H9 (cell line): ENCODE data around the gene PCDHGA9. TPM values are rescaled to one million over a fixed set of nuclear protein-coding genes. Genes with fewer than 3 reads are reported as not detected.
"Not testable (repeated sequence)": the region's sequence is repeated elsewhere in the genome, so short reads cannot be mapped to it uniquely, and the experiment has no call there.

ENCODE experiments used
- DNase-seq: peaks from one replicate; pipeline ENCODE4 v3.0.0-alpha.2; 2017
- H2AFZ ChIP-seq: one replicate; pipeline ENCODE4 v1.6.1; 2013; ENCODE audit warnings: mild to moderate bottlenecking, low read length, control low read depth, moderate library complexity
- H2AK5ac ChIP-seq: 2 replicates; pipeline ENCODE4 v1.6.1; 2013; ENCODE audit warnings: low read length, control low read depth, mixed read lengths; ENCODE audit not compliant: insufficient read length
- H2BK120ac ChIP-seq: one replicate; pipeline ENCODE4 v1.6.1; 2013; ENCODE audit warnings: low read depth, mild to moderate bottlenecking, low read length, control low read depth, inconsistent platforms; ENCODE audit not compliant: poor library complexity, severe bottlenecking
- H2BK12ac ChIP-seq: 2 replicates; pipeline ENCODE4 v1.6.1; 2013; ENCODE audit warnings: low read length, control low read depth, mixed read lengths, low read depth; ENCODE audit not compliant: insufficient read length
- H2BK15ac ChIP-seq: 2 replicates; pipeline ENCODE4 v1.6.1; 2013; ENCODE audit warnings: low read depth, low read length, control low read depth
- H2BK20ac ChIP-seq: one replicate; pipeline ENCODE4 v1.6.1; 2013; ENCODE audit warnings: low read depth, mild to moderate bottlenecking, low read length, control low read depth, inconsistent platforms; ENCODE audit not compliant: poor library complexity, severe bottlenecking
- H2BK5ac ChIP-seq: 2 replicates; pipeline ENCODE4 v1.6.1; 2013; ENCODE audit warnings: low read length, control low read depth, mixed read lengths; ENCODE audit not compliant: insufficient read length
- H3K14ac ChIP-seq: 2 replicates; pipeline ENCODE4 v1.6.1; 2013; ENCODE audit warnings: low read length, control low read depth; ENCODE audit not compliant: insufficient read depth
- H3K18ac ChIP-seq: 2 replicates; pipeline ENCODE4 v1.6.1; 2013; ENCODE audit warnings: low read depth, mild to moderate bottlenecking, mixed read lengths, low read length, control low read depth; ENCODE audit not compliant: insufficient read length
- H3K23ac ChIP-seq: 2 replicates; pipeline ENCODE4 v1.6.1; 2013; ENCODE audit warnings: low read length, control low read depth, mixed read lengths, low read depth; ENCODE audit not compliant: insufficient read length
- H3K23me2 ChIP-seq: 2 replicates; pipeline ENCODE4 v1.6.1; 2013; ENCODE audit warnings: low read depth, mild to moderate bottlenecking, mixed read lengths, low read length, control low read depth; ENCODE audit not compliant: insufficient read length, poor library complexity, severe bottlenecking
- H3K27ac ChIP-seq: 2 replicates; pipeline ENCODE4 v1.5.1; 2013; ENCODE audit warnings: low read length, control low read depth, mixed read lengths, low read depth; ENCODE audit not compliant: insufficient read length
- H3K27me3 ChIP-seq: 2 replicates; pipeline ENCODE4 v1.6.1; 2013; ENCODE audit warnings: low read length, control low read depth, inconsistent platforms; ENCODE audit not compliant: insufficient read depth
- H3K4ac ChIP-seq: 2 replicates; pipeline ENCODE4 v1.6.1; 2013; ENCODE audit warnings: low read depth, mild to moderate bottlenecking, control low read depth, inconsistent platforms, low read length, moderate library complexity
- H3K4me1 ChIP-seq: 2 replicates; pipeline ENCODE4 v1.6.1; 2013; ENCODE audit warnings: low read length, control low read depth, inconsistent platforms; ENCODE audit not compliant: insufficient read depth
- H3K4me2 ChIP-seq: 2 replicates; pipeline ENCODE4 v1.6.1; 2013; ENCODE audit warnings: low read length, control low read depth, mixed read lengths; ENCODE audit not compliant: insufficient read length, insufficient read depth
- H3K56ac ChIP-seq: 2 replicates; pipeline ENCODE4 v1.6.1; 2013; ENCODE audit warnings: low read depth, mild to moderate bottlenecking, mixed read lengths, low read length, control low read depth; ENCODE audit not compliant: insufficient read length
- H3K79me1 ChIP-seq: 2 replicates; pipeline ENCODE4 v1.6.1; 2013; ENCODE audit warnings: low read depth, mild to moderate bottlenecking, moderate library complexity, low read length, control low read depth, inconsistent platforms; ENCODE audit not compliant: insufficient read depth, poor library complexity, severe bottlenecking
- H3K79me2 ChIP-seq: 2 replicates; pipeline ENCODE4 v1.6.1; 2013; ENCODE audit warnings: low read length, control low read depth, inconsistent platforms; ENCODE audit not compliant: insufficient read depth
- H3K9ac ChIP-seq: 2 replicates; pipeline ENCODE4 v1.6.1; 2013; ENCODE audit warnings: low read length, control low read depth, mixed read lengths; ENCODE audit not compliant: insufficient read length; ENCODE audit errors: extremely low read depth
- H3K9me3 ChIP-seq: one replicate; pipeline ENCODE4 v1.6.1; 2013; ENCODE audit warnings: low read depth, low read length, inconsistent platforms; ENCODE audit not compliant: control insufficient read depth
- H3T11ph ChIP-seq: one replicate; pipeline ENCODE4 v1.6.1; 2013; ENCODE audit warnings: mild to moderate bottlenecking, low read length, control low read depth, inconsistent platforms
- H4K20me1 ChIP-seq: one replicate; pipeline ENCODE4 v1.6.1; 2013; ENCODE audit not compliant: control insufficient read depth, insufficient read length, insufficient read depth
- H4K5ac ChIP-seq: 2 replicates; pipeline ENCODE4 v1.6.1; 2013; ENCODE audit warnings: low read depth, mild to moderate bottlenecking, mixed read lengths, low read length, control low read depth; ENCODE audit not compliant: insufficient read length
- H4K8ac ChIP-seq: replicated peaks from 2 replicates; pipeline ENCODE4 v1.6.1; 2013; ENCODE audit warnings: low read length, control low read depth, mixed read lengths, low read depth; ENCODE audit not compliant: insufficient read length
- H4K91ac ChIP-seq: 2 replicates; pipeline ENCODE4 v1.6.1; 2013; ENCODE audit warnings: low read depth, mild to moderate bottlenecking, moderate library complexity, mixed read lengths, low read length, control low read depth; ENCODE audit not compliant: insufficient read length
- H3K27ac Mint-ChIP-seq, 3 experiments: 2 replicates in 2 of 3; 3 replicates in 1 of 3; pipeline ENCODE4 v1.8.0; 2020 to 2021; ENCODE audit warnings: mixed read lengths in 3 of 3, mild to moderate bottlenecking in 1 of 3, moderate library complexity in 1 of 3
- H3K27me3 Mint-ChIP-seq: 2 replicates; pipeline ENCODE4 v1.8.0; 2021; ENCODE audit warnings: low read depth, mild to moderate bottlenecking, moderate library complexity, mixed read lengths
- H3K36me3 Mint-ChIP-seq, 3 experiments: 2 replicates in 2 of 3; 3 replicates in 1 of 3; pipeline ENCODE4 v1.8.0; 2020 to 2021; ENCODE audit warnings: low read depth in 3 of 3, mixed read lengths in 3 of 3; ENCODE audit not compliant: insufficient read depth in 1 of 3
- H3K4me1 Mint-ChIP-seq, 2 experiments: 2 replicates each; pipeline ENCODE4 v1.8.0; 2020; ENCODE audit warnings: mixed read lengths in 2 of 2
- H3K4me3 Mint-ChIP-seq, 2 experiments: 2 replicates in 1 of 2; 3 replicates in 1 of 2; pipeline ENCODE4 v1.8.0; 2020 to 2021; ENCODE audit warnings: mild to moderate bottlenecking in 2 of 2, mixed read lengths in 2 of 2, moderate library complexity in 1 of 2
- H3K9me3 Mint-ChIP-seq, 2 experiments: 2 replicates in 1 of 2; 3 replicates in 1 of 2; pipeline ENCODE4 v1.8.0; 2020; ENCODE audit warnings: mild to moderate bottlenecking in 2 of 2, mixed read lengths in 2 of 2, moderate library complexity in 1 of 2
- WGBS: extraction: QIAGEN DNeasy Blood & Tissue Kit; methylation state at CpG from one replicate; pipeline ENCODE4 v1.1.7; 2013; ENCODE audit warnings: missing lambda C conversion rate, low lambda C conversion rate, mixed read lengths; ENCODE audit not compliant: insufficient read length; ENCODE audit errors: extremely low coverage; 5-methylcytosine and 5-hydroxymethylcytosine counted together
- total RNA-seq: library from RNA; stranded (reverse); gene quantifications from 2 replicates; pipeline ENCODE4 v1.2.1, GENCODE V29; 2021
- TF ChIP-seq, protein P1 (sequence below): fragments of 200-600 bp; sonication (generic); conservative IDR thresholded peaks from 3 replicates; pipeline ENCODE4 v1.8.0; 2021; ENCODE audit warnings: antibody characterized with exemption, mild to moderate bottlenecking

Gene PCDHGA9
- total RNA-seq, 1 experiment from 2014 or later, result 1.3 TPM

- not testable (repeated sequence) for H2BK5ac ChIP-seq, H2AK5ac ChIP-seq, H3K79me2 ChIP-seq, H2BK120ac ChIP-seq, H3K27ac ChIP-seq, H3K79me1 ChIP-seq, H3K4me1 Mint-ChIP-seq, H3T11ph ChIP-seq, H2BK15ac ChIP-seq, H4K5ac ChIP-seq, H3K18ac ChIP-seq, H4K20me1 ChIP-seq, H3K4ac ChIP-seq, H3K14ac ChIP-seq, H3K27me3 ChIP-seq, H3K23ac ChIP-seq, H3K56ac ChIP-seq, H2AFZ ChIP-seq, H4K8ac ChIP-seq, H4K91ac ChIP-seq, H3K4me1 ChIP-seq, H3K23me2 ChIP-seq, H2BK12ac ChIP-seq, H2BK20ac ChIP-seq
- WGBS, result no CpG with 5 or more reads among the region's 51 CpGs
- peaks cover 22% of the 10 kb centered on the region for H3K27me3 Mint-ChIP-seq
- peak within 1 kb of the TSS; percentile 90 to 94 for H3K4me3 Mint-ChIP-seq
- peak; percentile 80 for DNase-seq
- peak within 1 kb of the TSS; percentile 54 for H3K9ac ChIP-seq
- TF ChIP-seq, protein P1, sequence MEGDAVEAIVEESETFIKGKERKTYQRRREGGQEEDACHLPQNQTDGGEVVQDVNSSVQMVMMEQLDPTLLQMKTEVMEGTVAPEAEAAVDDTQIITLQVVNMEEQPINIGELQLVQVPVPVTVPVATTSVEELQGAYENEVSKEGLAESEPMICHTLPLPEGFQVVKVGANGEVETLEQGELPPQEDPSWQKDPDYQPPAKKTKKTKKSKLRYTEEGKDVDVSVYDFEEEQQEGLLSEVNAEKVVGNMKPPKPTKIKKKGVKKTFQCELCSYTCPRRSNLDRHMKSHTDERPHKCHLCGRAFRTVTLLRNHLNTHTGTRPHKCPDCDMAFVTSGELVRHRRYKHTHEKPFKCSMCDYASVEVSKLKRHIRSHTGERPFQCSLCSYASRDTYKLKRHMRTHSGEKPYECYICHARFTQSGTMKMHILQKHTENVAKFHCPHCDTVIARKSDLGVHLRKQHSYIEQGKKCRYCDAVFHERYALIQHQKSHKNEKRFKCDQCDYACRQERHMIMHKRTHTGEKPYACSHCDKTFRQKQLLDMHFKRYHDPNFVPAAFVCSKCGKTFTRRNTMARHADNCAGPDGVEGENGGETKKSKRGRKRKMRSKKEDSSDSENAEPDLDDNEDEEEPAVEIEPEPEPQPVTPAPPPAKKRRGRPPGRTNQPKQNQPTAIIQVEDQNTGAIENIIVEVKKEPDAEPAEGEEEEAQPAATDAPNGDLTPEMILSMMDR, result peak; percentile 88
- peaks cover 24 to 34% of the 10 kb centered on the region in 2 experiments for H3K9me3 Mint-ChIP-seq
- H3K9me3 ChIP-seq, result peaks cover 15% of the 10 kb centered on the region
- peaks cover 11 to 28% (median 18%) of the 10 kb centered on the region in 3 experiments for H3K36me3 Mint-ChIP-seq
- peak within 1 kb of the TSS; percentile 88 for H3K4me2 ChIP-seq
- H3K27ac Mint-ChIP-seq, result peak within 1 kb of the TSS in 2 of 3 experiments; percentile 58 to 96; a peak in 3 of 7 replicates
Observed at GRCh38 chr5:141407790-141408505, 5.4 kb downstream of the PCDHGA9 start, which contains the start of gene PCDHGB6. Gene PCDHGB6, plus strand, starts transcription at chr5:141408021. Its CDS starts 182 bp downstream, at chr5:141408203.
